Upper lobe of left lung (tissue), 6 donors: ENCODE measurements around the gene MICA. TPM values are rescaled to one million over a fixed set of nuclear protein-coding genes. Genes with fewer than 3 reads are reported as not detected.

Source experiments
- ATAC-seq, 2 donors: fragments of 200-7000 bp; cut with Tn5 transposase; one replicate each; pipeline ENCODE4 v1.9.1; 2022; ENCODE audit warnings: mild to moderate bottlenecking in 2 of 2, moderate library complexity in 2 of 2; ENCODE audit not compliant: low FRiP score in 2 of 2
- DNase-seq, 2 donors: peaks; one replicate each; pipeline ENCODE4 v3.0.0-alpha.2; 2019 to 2020
- H3K27ac ChIP-seq, 4 donors: fragments of 200-600 bp; sonication (generic); one replicate each; pipeline ENCODE4 v1.5.1; 2016 to 2019
- H3K27me3 ChIP-seq, 4 donors: fragments of 200-600 bp; sonication (generic); one replicate each; pipeline ENCODE4 v1.5.1; 2017 to 2019
- H3K36me3 ChIP-seq, 4 donors: fragments of 200-600 bp; sonication (generic); one replicate each; pipeline ENCODE4 v1.5.1; 2016 to 2019
- H3K4me1 ChIP-seq, 4 donors: fragments of 200-600 bp; sonication (generic); one replicate each; pipeline ENCODE4 v1.5.1; 2018 to 2019
- H3K4me3 ChIP-seq, 4 donors: fragments of 200-600 bp; sonication (generic); one replicate each; pipeline ENCODE4 v1.5.1; 2017 to 2019; ENCODE audit warnings: mild to moderate bottlenecking in 2 of 4, moderate library complexity in 1 of 4
- H3K9me3 ChIP-seq, 4 donors: fragments of 200-600 bp; sonication (generic); one replicate each; pipeline ENCODE4 v1.5.1; 2018 to 2019
- CTCF ChIP-seq, 6 experiments: fragments of 450-650 bp in 4 of 6; fragments of 200-600 bp in 2 of 6; sonication (generic) in 2 of 6; IDR thresholded peaks; one replicate each; pipeline ENCODE4 v1.5.1; 2016 to 2019; ENCODE audit warnings: antibody characterized with exemption in 6 of 6
- EP300 ChIP-seq, 4 donors: sonication (generic); formaldehyde crosslinking; IDR thresholded peaks; one replicate each; pipeline ENCODE4 v1.5.1; 2017; ENCODE audit warnings: antibody characterized with exemption in 4 of 4, control low read depth in 2 of 4
- POLR2A ChIP-seq, 4 donors: fragments of 450-650 bp; IDR thresholded peaks; one replicate each; pipeline ENCODE4 v1.5.1; 2016 to 2017; ENCODE audit warnings: antibody characterized with exemption in 4 of 4, mild to moderate bottlenecking in 2 of 4
- POLR2AphosphoS5 ChIP-seq, 2 donors: sonication (generic); formaldehyde crosslinking; IDR thresholded peaks; one replicate each; pipeline ENCODE4 v1.5.1; 2017; ENCODE audit warnings: antibody characterized with exemption in 2 of 2
- WGBS, 2 donors: methylation state at CpG; one replicate each; pipeline ENCODE4 v1.1.5; 2017 to 2018; 5-methylcytosine and 5-hydroxymethylcytosine counted together
- total RNA-seq, 6 donors: library from RNA; depleted of rRNA in 4 of 6; stranded (reverse); fragments of >200 nt in 4 of 6; gene quantifications; one replicate each; pipeline versions ENCODE4 v1.1.0 to v1.2.1, GENCODE V29; 2016 to 2021
- donor health status: DM: no; HTN: no; CAD: no; lungs with moderate emphysema.
- donor health status: DM: no; HTN: yes; CAD: no; lungs with severe emphysema.

MICA gene
- total RNA-seq, 6 donors from 2014 or later, result 21.6 to 81.7 (median 31.4) TPM

- TF ChIP-seq EP300 (IDR thresholded peaks at IDR 0.05) (no peak), CTCF (IDR thresholded peaks at IDR 0.05) (no peak), POLR2AphosphoS5 (IDR thresholded peaks at IDR 0.05) (peak in 1 of 2 donors; percentile 28), POLR2A (IDR thresholded peaks at IDR 0.05) (no peak)
- peak overlapping the region; percentile 89 to 99 (median 90) for H3K27ac ChIP-seq
- peak overlapping the region; percentile 38 to 77 (median 64) for H3K4me3 ChIP-seq
- 0% methylated on average over 13 of the region's 83 CpGs; no CpG with 5 or more reads in 1 of the 2 donors for WGBS, 2 donors
- peaks cover 6 to 33% (median 18%) of the 10 kb centered on the region in 4 donors for H3K36me3 ChIP-seq
- DNase-seq, result peak; percentile 62 to 90
- H3K4me1 ChIP-seq, result peaks cover 15 to 25% (median 20%) of the 10 kb centered on the region in 4 donors
- H3K27me3 ChIP-seq, result no peaks in the 10 kb centered on the region
- ATAC-seq, result peak; percentile 56 to 63
- H3K9me3 ChIP-seq, result no peaks in the 10 kb centered on the region
Observed at GRCh38 chr6:31356216-31356945, 47.0 kb upstream of the MICA start.

DNA sequence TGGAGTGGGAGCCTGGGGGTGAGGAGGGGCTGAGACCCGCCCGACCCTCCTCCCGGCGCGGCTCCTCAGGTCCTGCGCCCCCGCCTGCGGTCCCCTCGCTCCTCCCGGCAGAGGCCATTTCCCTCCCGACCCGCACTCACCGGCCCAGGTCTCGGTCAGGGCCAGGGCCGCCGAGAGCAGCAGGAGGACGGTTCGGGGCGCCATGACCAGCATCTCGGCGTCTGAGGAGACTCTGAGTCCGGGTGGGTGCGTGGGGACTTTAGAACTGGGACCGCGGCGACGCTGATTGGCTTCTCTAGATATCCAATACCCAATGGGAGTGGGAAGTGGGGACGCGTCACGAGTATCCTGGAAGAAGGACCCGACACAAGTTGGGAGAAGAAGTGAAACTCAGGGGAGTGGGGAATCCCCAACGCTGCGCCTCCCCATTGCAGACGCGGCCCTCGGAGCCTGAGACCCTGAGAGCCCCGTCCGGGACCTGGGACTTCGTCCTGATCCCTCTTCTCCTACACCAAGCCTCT is 46.4 kb upstream of the MICA start, which contains the start of gene HLA-B:
Gene HLA-B (minus strand): TSS at position 234 of the 521 bp plus-strand sequence. CDS start 21 bp downstream, at position 213.
- Histone ChIP-seq H3K36me3 (peaks cover 6 to 33% (median 18%) of the 10 kb centered on the region in 4 donors), H3K27ac (peak within 1 kb of the TSS; percentile 89 to 99 (median 90)), H3K4me1 (peaks cover 15 to 25% (median 20%) of the 10 kb centered on the region in 4 donors), H3K9me3 (no peaks in the 10 kb centered on the region), H3K4me3 (peak within 1 kb of the TSS; percentile 38 to 77 (median 64)), H3K27me3 (no peaks in the 10 kb centered on the region)
- TF ChIP-seq EP300 (IDR thresholded peaks at IDR 0.05) (no peak), POLR2AphosphoS5 (IDR thresholded peaks at IDR 0.05) (peak in 1 of 2 donors; percentile 94), CTCF (IDR thresholded peaks at IDR 0.05) (no peak), POLR2A (IDR thresholded peaks at IDR 0.05) (peak in 2 of 4 donors; percentile 34 to 100)
- DNase-seq, result peak; percentile 71 to 77
- 0% methylated on average over 4 to 20 of the region's 39 CpGs for WGBS, 2 donors
- peak; percentile 96 to 97 for ATAC-seq

GRCh38 chr6:31357886-31358285 is 45.5 kb upstream of the MICA start:
- no peaks in the 10 kb centered on the region for H3K27me3 ChIP-seq
- H3K27ac ChIP-seq, result peak overlapping the region in 3 of 4 donors; percentile 52 to 99 (median 89)
- WGBS, 2 donors, result 14 to 19% methylated on average over 6 of the region's 6 CpGs
- H3K4me3 ChIP-seq, result peak overlapping the region in 2 of 4 donors; percentile 14 to 63
- no peaks in the 10 kb centered on the region for H3K9me3 ChIP-seq
- ATAC-seq (no peak), DNase-seq (no peak)
- H3K36me3 ChIP-seq, result peaks cover 6 to 30% (median 18%) of the 10 kb centered on the region in 4 donors
- H3K4me1 ChIP-seq, result peaks cover 15 to 22% (median 20%) of the 10 kb centered on the region in 4 donors
- no peak for TF ChIP-seq CTCF (IDR thresholded peaks at IDR 0.05)
- TF ChIP-seq POLR2A (IDR thresholded peaks at IDR 0.05), result no peak
- TF ChIP-seq POLR2AphosphoS5 (IDR thresholded peaks at IDR 0.05), result no peak
- TF ChIP-seq EP300 (IDR thresholded peaks at IDR 0.05), result no peak

GRCh38 chr6:31358302-31358701 is 45.1 kb upstream of the MICA start:
- no peak for ATAC-seq
- Histone ChIP-seq H3K4me3 (peak overlapping the region in 2 of 4 donors; percentile 14 to 63), H3K36me3 (peaks cover 6 to 26% (median 15%) of the 10 kb centered on the region in 4 donors), H3K9me3 (no peaks in the 10 kb centered on the region), H3K27me3 (no peaks in the 10 kb centered on the region), H3K4me1 (peaks cover 15 to 18% (median 18%) of the 10 kb centered on the region in 4 donors), H3K27ac (peak overlapping the region in 3 of 4 donors; percentile 7 to 99 (median 89))
- DNase-seq, result no peak
- no peak for TF ChIP-seq EP300 (IDR thresholded peaks at IDR 0.05)
- TF ChIP-seq POLR2AphosphoS5 (IDR thresholded peaks at IDR 0.05), result no peak
- no peak for TF ChIP-seq CTCF (IDR thresholded peaks at IDR 0.05)
- no peak for TF ChIP-seq POLR2A (IDR thresholded peaks at IDR 0.05)
- WGBS, 2 donors, result 39 to 40% methylated on average over 4 of the region's 4 CpGs
